ENCODE results near the gene GUK1. TPM values are rescaled to one million over a fixed set of nuclear protein-coding genes. Genes with fewer than 3 reads are reported as not detected.

GUK1 gene
- total RNA-seq, 4 donors from 2014 or later, result 384 to 510 (median 421) TPM

GRCh38 chr1:228131766-228132165 is 8.3 kb upstream of the GUK1 start:
- no peaks in the 10 kb centered on the region for H3K27me3 ChIP-seq
- TF ChIP-seq EP300 (IDR thresholded peaks at IDR 0.05), result no peak
- no peak for TF ChIP-seq CTCF (IDR thresholded peaks at IDR 0.05)
- TF ChIP-seq POLR2AphosphoS5 (IDR thresholded peaks at IDR 0.05), result no peak
- TF ChIP-seq POLR2A (IDR thresholded peaks at IDR 0.05), result no peak
- H3K4me1 ChIP-seq, result peaks cover 15% of the 10 kb centered on the region
- H3K27ac ChIP-seq, result no peak overlapping the region
- no peak for DNase-seq (ENCODE audit: low spot score in 2 of 2)
- 73% methylated on average over 2 of the region's 2 CpGs for WGBS
- H3K4me3 ChIP-seq, result no peak overlapping the region
- no peaks in the 10 kb centered on the region for H3K36me3 ChIP-seq
- no peaks in the 10 kb centered on the region for H3K9me3 ChIP-seq

- WGBS, result 87% methylated on average over 12 of the region's 12 CpGs
- Histone ChIP-seq H3K36me3 (no peaks in the 10 kb centered on the region), H3K27ac (no peak overlapping the region), H3K27me3 (no peaks in the 10 kb centered on the region), H3K9me3 (no peaks in the 10 kb centered on the region), H3K4me1 (peaks cover 23% of the 10 kb centered on the region), H3K4me3 (no peak overlapping the region)
- no peak for TF ChIP-seq CTCF (IDR thresholded peaks at IDR 0.05)
- no peak for TF ChIP-seq POLR2AphosphoS5 (IDR thresholded peaks at IDR 0.05)
- TF ChIP-seq EP300 (IDR thresholded peaks at IDR 0.05), result no peak
- peak in 1 of 2 donors; percentile 47 for DNase-seq (ENCODE audit: low spot score in 2 of 2)
Observed at GRCh38 chr1:228134591-228134990, 5.5 kb upstream of the GUK1 start.

GRCh38 chr1:228136901-228137300 is 3.2 kb upstream of the GUK1 start:
- DNase-seq (ENCODE audit: low spot score in 2 of 2), result peak in 1 of 2 donors; percentile 2
- H3K4me3 ChIP-seq, result no peak overlapping the region
- H3K4me1 ChIP-seq, result peaks cover 21% of the 10 kb centered on the region
- H3K9me3 ChIP-seq, result no peaks in the 10 kb centered on the region
- H3K27ac ChIP-seq, result no peak overlapping the region
- WGBS, result 81% methylated on average over 1 of the region's 1 CpG
- no peaks in the 10 kb centered on the region for H3K36me3 ChIP-seq
- no peak for TF ChIP-seq CTCF (IDR thresholded peaks at IDR 0.05)
- TF ChIP-seq POLR2AphosphoS5 (IDR thresholded peaks at IDR 0.05), result no peak
- TF ChIP-seq EP300 (IDR thresholded peaks at IDR 0.05), result no peak
- TF ChIP-seq POLR2A (IDR thresholded peaks at IDR 0.05), result no peak
- H3K27me3 ChIP-seq, result no peaks in the 10 kb centered on the region

- H3K27me3 ChIP-seq, result no peaks in the 10 kb centered on the region
- no peaks in the 10 kb centered on the region for H3K36me3 ChIP-seq
- H3K4me3 ChIP-seq, result peak overlapping the region; percentile 81
- DNase-seq (ENCODE audit: low spot score in 2 of 2), result no peak
- no peaks in the 10 kb centered on the region for H3K9me3 ChIP-seq
- peaks cover 46% of the 10 kb centered on the region for H3K4me1 ChIP-seq
- 24% methylated on average over 30 of the region's 30 CpGs for WGBS
- no peak for TF ChIP-seq POLR2A (IDR thresholded peaks at IDR 0.05)
- TF ChIP-seq CTCF (IDR thresholded peaks at IDR 0.05), result no peak
- TF ChIP-seq EP300 (IDR thresholded peaks at IDR 0.05), result no peak
- no peak for TF ChIP-seq POLR2AphosphoS5 (IDR thresholded peaks at IDR 0.05)
- H3K27ac ChIP-seq, result peak overlapping the region; percentile 93
Observed at GRCh38 chr1:228139406-228139930, 611 bp upstream of the GUK1 start.

GRCh38 chr1:228140724-228141225 is 696 bp downstream of the GUK1 start:
- Histone ChIP-seq H3K27me3 (no peaks in the 10 kb centered on the region), H3K4me1 (peaks cover 60% of the 10 kb centered on the region), H3K27ac (peak overlapping the region; percentile 93), H3K36me3 (peaks cover 8% of the 10 kb centered on the region), H3K9me3 (no peaks in the 10 kb centered on the region), H3K4me3 (peak overlapping the region; percentile 81)
- TF ChIP-seq POLR2A (IDR thresholded peaks at IDR 0.05) (no peak), CTCF (IDR thresholded peaks at IDR 0.05) (no peak), POLR2AphosphoS5 (IDR thresholded peaks at IDR 0.05) (no peak), EP300 (IDR thresholded peaks at IDR 0.05) (no peak)
- DNase-seq (ENCODE audit: low spot score in 2 of 2), result no peak
- WGBS, result 10% methylated on average over 6 of the region's 25 CpGs

All from suprapubic skin (tissue), 4 donors.